Right lobe of liver (tissue), 6 donors: ENCODE results near the gene CACNA1B. TPM values are rescaled to one million over a fixed set of nuclear protein-coding genes. Genes with fewer than 3 reads are reported as not detected.
A peak's percentile ranks its signal among the peaks of the same experiment; 100 is the strongest.

Experiments
- ATAC-seq, 4 donors: fragments of 200-7000 bp; cut with Tn5 transposase; one replicate each; pipeline ENCODE4 v1.9.1; 2020; ENCODE audit warnings: mild to moderate bottlenecking in 4 of 4, moderate library complexity in 4 of 4
- DNase-seq, 3 donors: peaks; one replicate each; pipeline ENCODE4 v3.0.0-alpha.2; 2020
- H3K27ac ChIP-seq, 3 donors: fragments of 200-600 bp; one replicate each; pipeline ENCODE4 v1.8.0; 2022
- H3K27me3 ChIP-seq, 2 donors: fragments of 200-600 bp; one replicate each; pipeline ENCODE4 v1.8.0; 2022
- H3K36me3 ChIP-seq, 4 donors: fragments of 200-600 bp; sonication (generic) in 1 of 4; one replicate each; pipeline versions ENCODE4 v1.5.1 to v1.8.0; 2017 to 2022; ENCODE audit warnings: control low read depth in 1 of 4
- H3K4me1 ChIP-seq, 4 donors: fragments of 200-600 bp; sonication (generic) in 1 of 4; one replicate each; pipeline versions ENCODE4 v1.5.1 to v1.8.0; 2017 to 2022; ENCODE audit warnings: control low read depth in 1 of 4
- H3K4me3 ChIP-seq, 3 donors: fragments of 200-600 bp; one replicate each; pipeline ENCODE4 v1.8.0; 2022
- H3K9me3 ChIP-seq, 4 donors: fragments of 200-600 bp; sonication (generic) in 1 of 4; one replicate each; pipeline versions ENCODE4 v1.5.1 to v1.8.0; 2017 to 2022; ENCODE audit warnings: control low read depth in 1 of 4
- POLR2A ChIP-seq: fragments of 450-650 bp; IDR thresholded peaks from one replicate; pipeline ENCODE4 v1.6.1; 2017; ENCODE audit warnings: antibody characterized with exemption, mild to moderate bottlenecking
- WGBS: methylation state at CpG from one replicate; pipeline ENCODE4 v1.1.6; 2018; ENCODE audit warnings: low coverage, low lambda C conversion rate; ENCODE audit not compliant: insufficient coverage; ENCODE audit errors: missing lambda C conversion rate; 5-methylcytosine and 5-hydroxymethylcytosine counted together
- intact Hi-C, 2 donors: fragments of 100-400 bp; cut with DNase I; formaldehyde crosslinking; loops; one replicate each; pipeline versions ENCODE4 v1.11.2 to v1.14.1; 2022
- total RNA-seq, 6 experiments: library from RNA; depleted of rRNA in 2 of 6; stranded (reverse); fragments of >200 nt in 2 of 6; fragmentation: NEBNext Ultra II Directional in 3 of 6; extraction: Animal tissue kit (Norgen Biotek cat#: 25700) in 3 of 6; gene quantifications; one replicate each; pipeline versions ENCODE4 v1.1.0 to v1.2.4, GENCODE V29; 2016 to 2023
- TF ChIP-seq, protein P1 (sequence below), 4 donors: fragments of 200-600 bp in 3 of 4; fragments of 450-650 bp in 1 of 4; IDR thresholded peaks; one replicate each; pipeline versions ENCODE4 v1.5.1 to v1.8.0; 2016 to 2022; ENCODE audit warnings: antibody characterized with exemption in 4 of 4, mild to moderate bottlenecking in 2 of 4
- donor health status: DM: no; HTN: yes; CAD: no.
- donor health status: DM: no; HTN: no; CAD: no.
- donor health status: DM: no; HTN: no; CAD: no.
- donor health status: DM: no; HTN: yes; CAD: no.
- donor health status: DM: no; HTN: yes; CAD: no.

The CACNA1B gene
- total RNA-seq, 6 experiments from 2014 or later, result not detected

GRCh38 chr9:137956039-137956438 lies 78.5 kb downstream of the CACNA1B start:
- Histone ChIP-seq H3K27ac (no peak overlapping the region), H3K27me3 (no peaks in the 10 kb centered on the region), H3K4me1 (no peaks in the 10 kb centered on the region), H3K9me3 (no peaks in the 10 kb centered on the region), H3K4me3 (no peak overlapping the region), H3K36me3 (no peaks in the 10 kb centered on the region)
- ATAC-seq (no peak), DNase-seq (no peak)
- intact Hi-C loops, result no loop called here
- no peak for TF ChIP-seq POLR2A
- TF ChIP-seq, protein P1, sequence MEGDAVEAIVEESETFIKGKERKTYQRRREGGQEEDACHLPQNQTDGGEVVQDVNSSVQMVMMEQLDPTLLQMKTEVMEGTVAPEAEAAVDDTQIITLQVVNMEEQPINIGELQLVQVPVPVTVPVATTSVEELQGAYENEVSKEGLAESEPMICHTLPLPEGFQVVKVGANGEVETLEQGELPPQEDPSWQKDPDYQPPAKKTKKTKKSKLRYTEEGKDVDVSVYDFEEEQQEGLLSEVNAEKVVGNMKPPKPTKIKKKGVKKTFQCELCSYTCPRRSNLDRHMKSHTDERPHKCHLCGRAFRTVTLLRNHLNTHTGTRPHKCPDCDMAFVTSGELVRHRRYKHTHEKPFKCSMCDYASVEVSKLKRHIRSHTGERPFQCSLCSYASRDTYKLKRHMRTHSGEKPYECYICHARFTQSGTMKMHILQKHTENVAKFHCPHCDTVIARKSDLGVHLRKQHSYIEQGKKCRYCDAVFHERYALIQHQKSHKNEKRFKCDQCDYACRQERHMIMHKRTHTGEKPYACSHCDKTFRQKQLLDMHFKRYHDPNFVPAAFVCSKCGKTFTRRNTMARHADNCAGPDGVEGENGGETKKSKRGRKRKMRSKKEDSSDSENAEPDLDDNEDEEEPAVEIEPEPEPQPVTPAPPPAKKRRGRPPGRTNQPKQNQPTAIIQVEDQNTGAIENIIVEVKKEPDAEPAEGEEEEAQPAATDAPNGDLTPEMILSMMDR (IDR thresholded peaks at IDR 0.05), result no peak
- WGBS, result 66% methylated on average over 8 of the region's 9 CpGs

- WGBS, result 31% methylated on average over 2 of the region's 15 CpGs
- H3K4me3 ChIP-seq, result no peak overlapping the region
- TF ChIP-seq, protein P1 (IDR thresholded peaks at IDR 0.05), result no peak
- no peaks in the 10 kb centered on the region for H3K27me3 ChIP-seq
- DNase-seq, result no peak
- no peaks in the 10 kb centered on the region for H3K36me3 ChIP-seq
- H3K27ac ChIP-seq, result no peak overlapping the region
- H3K9me3 ChIP-seq, result no peaks in the 10 kb centered on the region
- intact Hi-C loops, result no loop called here
- ATAC-seq, result peak in 1 of 4 donors; percentile 12
- no peaks in the 10 kb centered on the region for H3K4me1 ChIP-seq
Measured at GRCh38 chr9:137956688-137957385, 79.3 kb downstream of the CACNA1B start.

- DNase-seq, result no peak
- H3K4me3 ChIP-seq, result no peak overlapping the region
- H3K9me3 ChIP-seq, result no peaks in the 10 kb centered on the region
- WGBS, result 76% methylated on average over 27 of the region's 36 CpGs
- TF ChIP-seq POLR2A, result no peak
- TF ChIP-seq, protein P1 (IDR thresholded peaks at IDR 0.05), result no peak
- H3K27ac ChIP-seq, result no peak overlapping the region
- H3K27me3 ChIP-seq, result no peaks in the 10 kb centered on the region
- H3K4me1 ChIP-seq, result no peaks in the 10 kb centered on the region
- ATAC-seq, result peak in 1 of 4 donors; percentile 54
- no peaks in the 10 kb centered on the region for H3K36me3 ChIP-seq
- intact Hi-C loops, result no loop called here
Measured at GRCh38 chr9:137959641-137960411, 82.2 kb downstream of the CACNA1B start.

DNA sequence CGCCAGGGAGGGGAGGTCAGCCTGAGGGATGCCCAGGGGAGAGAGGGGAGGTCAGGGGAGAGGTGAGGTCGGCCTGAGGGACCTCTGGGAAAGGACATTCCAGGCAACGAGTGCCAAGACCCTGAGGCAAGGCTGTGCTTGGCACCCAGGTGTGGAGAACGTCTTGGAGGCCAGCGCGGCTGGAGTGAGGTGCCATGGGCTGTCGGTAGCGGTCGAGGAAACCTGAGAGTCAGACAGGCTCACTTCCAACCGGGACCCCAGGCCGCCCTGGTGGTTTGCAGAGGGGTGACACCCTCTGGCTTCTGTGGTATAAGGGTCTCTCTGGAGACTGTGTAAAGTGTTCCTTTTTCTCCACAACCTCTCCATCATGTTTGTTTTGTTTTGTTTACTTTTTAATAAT lies 82.9 kb downstream of the CACNA1B start:
- TF ChIP-seq POLR2A, result no peak
- TF ChIP-seq, protein P1 (IDR thresholded peaks at IDR 0.05), result no peak
- no peaks in the 10 kb centered on the region for H3K4me1 ChIP-seq
- intact Hi-C loops, result no loop called here
- ATAC-seq, result peak in 1 of 4 donors; percentile 33
- DNase-seq, result no peak
- H3K4me3 ChIP-seq, result no peak overlapping the region
- no peaks in the 10 kb centered on the region for H3K27me3 ChIP-seq
- H3K27ac ChIP-seq, result no peak overlapping the region
- no peaks in the 10 kb centered on the region for H3K36me3 ChIP-seq
- WGBS, result 54% methylated on average over 8 of the region's 11 CpGs
- no peaks in the 10 kb centered on the region for H3K9me3 ChIP-seq
